DND-41 (cell line): ENCODE results near the gene ENPP5.

Experiments used
- ATAC-seq: fragments of 200-7000 bp; cut with Tn5 transposase; 3 replicates; pipeline ENCODE4 v1.9.1; 2021; ENCODE audit warnings: low read depth; ENCODE audit not compliant: insufficient read depth
- DNase-seq: peaks from one replicate; pipeline ENCODE4 v3.0.0-alpha.2; 2020
- H2AFZ ChIP-seq: 2 replicates; pipeline ENCODE4 v1.6.0; 2012; ENCODE audit warnings: low read depth, low read length
- H3K27ac ChIP-seq: 2 replicates; pipeline ENCODE4 v1.5.1; 2012; ENCODE audit warnings: low read length, inconsistent platforms
- H3K27me3 ChIP-seq: fragments of 200-600 bp; sonication (generic); 2 replicates; pipeline ENCODE4 v1.6.0; 2012; ENCODE audit warnings: low read length, mild to moderate bottlenecking, inconsistent platforms; ENCODE audit not compliant: insufficient read depth, poor library complexity
- H3K36me3 ChIP-seq: 2 replicates; pipeline ENCODE4 v1.5.1; 2012; ENCODE audit warnings: low read length, inconsistent platforms; ENCODE audit not compliant: insufficient read depth
- H3K4me1 ChIP-seq: 2 replicates; pipeline ENCODE4 v1.5.1; 2012; ENCODE audit warnings: mild to moderate bottlenecking, low read length; ENCODE audit not compliant: insufficient read depth
- H3K4me2 ChIP-seq: 2 replicates; pipeline ENCODE4 v1.6.0; 2012; ENCODE audit warnings: mild to moderate bottlenecking, moderate library complexity, low read length, inconsistent platforms; ENCODE audit not compliant: insufficient read depth
- H3K4me3 ChIP-seq, 2 experiments: fragments of 200-600 bp in 1 of 2; shearing (Covaris generic) in 1 of 2; 2 replicates each; pipeline ENCODE4 v1.5.1; 2012 to 2016; ENCODE audit warnings: inconsistent platforms in 2 of 2, low read length in 2 of 2, mild to moderate bottlenecking in 2 of 2, low read depth in 1 of 2, moderate library complexity in 1 of 2
- H3K79me2 ChIP-seq: 2 replicates; pipeline ENCODE4 v1.6.0; 2012; ENCODE audit warnings: low read length, inconsistent platforms; ENCODE audit not compliant: insufficient read depth
- H3K9ac ChIP-seq: 2 replicates; pipeline ENCODE4 v1.6.0; 2012; ENCODE audit warnings: low read depth, mild to moderate bottlenecking, inconsistent platforms, low read length, moderate library complexity
- H3K9me3 ChIP-seq: 2 replicates; pipeline ENCODE4 v1.5.1; 2012; ENCODE audit warnings: low read length, moderate library complexity, mild to moderate bottlenecking, inconsistent platforms; ENCODE audit not compliant: insufficient read depth, severe bottlenecking
- H4K20me1 ChIP-seq: 2 replicates; pipeline ENCODE4 v1.6.0; 2012; ENCODE audit warnings: low read length; ENCODE audit not compliant: insufficient read depth
- CTCF ChIP-seq: IDR thresholded peaks from 2 replicates; pipeline ENCODE4 v1.5.1; 2012; ENCODE audit warnings: borderline replicate concordance, low read length, moderate library complexity, mild to moderate bottlenecking; ENCODE audit not compliant: poor library complexity, severe bottlenecking; ENCODE audit errors: extremely low read depth
- EZH2 ChIP-seq: IDR thresholded peaks from 3 replicates; pipeline ENCODE4 v1.6.1; 2012; ENCODE audit warnings: borderline replicate concordance, low read depth, mild to moderate bottlenecking, moderate library complexity, low read length, inconsistent platforms; ENCODE audit not compliant: severe bottlenecking

The ENPP5 gene

GRCh38 chr6:46174904-46175303 is 4.1 kb upstream of the ENPP5 start:
- Histone ChIP-seq H3K79me2 (no peaks in the 10 kb centered on the region), H4K20me1 (no peaks in the 10 kb centered on the region), H3K4me3 (no peak overlapping the region), H3K4me1 (no peaks in the 10 kb centered on the region), H3K27me3 (peaks cover 39% of the 10 kb centered on the region), H3K9ac (no peak overlapping the region), H2AFZ (no peak overlapping the region), H3K9me3 (no peaks in the 10 kb centered on the region), H3K27ac (no peak overlapping the region), H3K36me3 (no peaks in the 10 kb centered on the region), H3K4me2 (no peak overlapping the region)
- TF ChIP-seq EZH2: no peak
- no peak for TF ChIP-seq CTCF
- no peak for ATAC-seq
- DNase-seq: no peak

GRCh38 chr6:46172176-46172575 is 1.4 kb upstream of the ENPP5 start:
- Histone ChIP-seq H3K4me1 (no peaks in the 10 kb centered on the region), H2AFZ (no peak overlapping the region), H3K4me3 (no peak overlapping the region), H3K9me3 (no peaks in the 10 kb centered on the region), H3K9ac (no peak overlapping the region), H4K20me1 (no peaks in the 10 kb centered on the region), H3K27ac (no peak overlapping the region), H3K4me2 (no peak overlapping the region), H3K36me3 (no peaks in the 10 kb centered on the region), H3K27me3 (peaks cover 25% of the 10 kb centered on the region), H3K79me2 (no peaks in the 10 kb centered on the region)
- no peak for TF ChIP-seq EZH2
- no peak for TF ChIP-seq CTCF
- ATAC-seq: no peak
- DNase-seq: no peak

GRCh38 chr6:46160102-46160501 is 10.7 kb downstream of the ENPP5 start:
- H3K9me3 ChIP-seq: no peaks in the 10 kb centered on the region
- no peak overlapping the region for H3K4me2 ChIP-seq
- TF ChIP-seq CTCF (no peak), EZH2 (no peak)
- H3K36me3 ChIP-seq: no peaks in the 10 kb centered on the region
- no peak overlapping the region for H3K4me3 ChIP-seq
- DNase-seq (no peak), ATAC-seq (no peak)
- peaks cover 3% of the 10 kb centered on the region for H3K27me3 ChIP-seq
- H3K9ac ChIP-seq: no peak overlapping the region
- H3K4me1 ChIP-seq: no peaks in the 10 kb centered on the region
- no peaks in the 10 kb centered on the region for H4K20me1 ChIP-seq
- H2AFZ ChIP-seq: no peak overlapping the region
- no peak overlapping the region for H3K27ac ChIP-seq
- no peaks in the 10 kb centered on the region for H3K79me2 ChIP-seq

- TF ChIP-seq EZH2 (no peak), CTCF (no peak)
- no peak for ATAC-seq
- H3K4me1 ChIP-seq: no peaks in the 10 kb centered on the region
Measured at GRCh38 chr6:46159229-46159628, 11.6 kb downstream of the ENPP5 start.

More at GRCh38 chr6:46159229-46159628, 11.6 kb downstream of the ENPP5 start:
- Histone ChIP-seq H3K27me3 (peaks cover 3% of the 10 kb centered on the region), H3K27ac (no peak overlapping the region), H3K4me3 (no peak overlapping the region), H2AFZ (no peak overlapping the region), H4K20me1 (no peaks in the 10 kb centered on the region), H3K9ac (no peak overlapping the region), H3K79me2 (no peaks in the 10 kb centered on the region), H3K36me3 (no peaks in the 10 kb centered on the region), H3K4me2 (no peak overlapping the region), H3K9me3 (no peaks in the 10 kb centered on the region)
- no peak for DNase-seq
